BJ (cell line): Measurements from ENCODE around the gene TBL3. TPM values are rescaled to one million over a fixed set of nuclear protein-coding genes. Genes with fewer than 3 reads are reported as not detected.

ENCODE experiments used
- CTCF ChIA-PET: fragments of 350-600 bp; formaldehyde crosslinking; extraction: SDS; loops from one replicate; lab custom pipeline; 2021; ENCODE audit warnings: antibody characterized with exemption, inconsistent platforms; lab: Yijun Ruan, JAX
- POLR2A ChIA-PET: fragments of 300-600 bp; sonication (Branson Sonifier 250); formaldehyde crosslinking; extraction: SDS; loops from one replicate; lab custom pipeline; 2021; ENCODE audit warnings: antibody characterized with exemption; lab: Charles Lee
- DNase-seq: peaks from one replicate; pipeline ENCODE4 v3.0.0-alpha.2; 2011; ENCODE audit warnings: low read depth
- H3K27me3 ChIP-seq: 2 replicates; pipeline ENCODE4 v1.6.0; 2011; ENCODE audit warnings: low read length; ENCODE audit not compliant: control insufficient read depth, insufficient read depth
- H3K36me3 ChIP-seq: 2 replicates; pipeline ENCODE4 v1.5.1; 2011; ENCODE audit warnings: low read length; ENCODE audit not compliant: control insufficient read depth, insufficient read depth
- H3K4me3 ChIP-seq: 2 replicates; pipeline ENCODE4 v1.5.1; 2011; ENCODE audit warnings: low read depth, mild to moderate bottlenecking, control low read depth, low read length
- polyA plus RNA-seq: library from polyadenylated mRNA; depleted of rRNA; stranded (reverse); fragments of >200 nt; gene quantifications from 2 replicates; pipeline ENCODE4 v1.2.3, GENCODE V29; 2011
- TF ChIP-seq, protein P1 (sequence below): IDR thresholded peaks from 2 replicates; pipeline ENCODE4 v1.5.1; 2011; ENCODE audit warnings: low read depth, mild to moderate bottlenecking, control low read depth, inconsistent platforms, low read length, moderate library complexity; ENCODE audit not compliant: insufficient read depth

Gene TBL3
- polyA plus RNA-seq, 1 experiment = 33.1 TPM

DNA sequence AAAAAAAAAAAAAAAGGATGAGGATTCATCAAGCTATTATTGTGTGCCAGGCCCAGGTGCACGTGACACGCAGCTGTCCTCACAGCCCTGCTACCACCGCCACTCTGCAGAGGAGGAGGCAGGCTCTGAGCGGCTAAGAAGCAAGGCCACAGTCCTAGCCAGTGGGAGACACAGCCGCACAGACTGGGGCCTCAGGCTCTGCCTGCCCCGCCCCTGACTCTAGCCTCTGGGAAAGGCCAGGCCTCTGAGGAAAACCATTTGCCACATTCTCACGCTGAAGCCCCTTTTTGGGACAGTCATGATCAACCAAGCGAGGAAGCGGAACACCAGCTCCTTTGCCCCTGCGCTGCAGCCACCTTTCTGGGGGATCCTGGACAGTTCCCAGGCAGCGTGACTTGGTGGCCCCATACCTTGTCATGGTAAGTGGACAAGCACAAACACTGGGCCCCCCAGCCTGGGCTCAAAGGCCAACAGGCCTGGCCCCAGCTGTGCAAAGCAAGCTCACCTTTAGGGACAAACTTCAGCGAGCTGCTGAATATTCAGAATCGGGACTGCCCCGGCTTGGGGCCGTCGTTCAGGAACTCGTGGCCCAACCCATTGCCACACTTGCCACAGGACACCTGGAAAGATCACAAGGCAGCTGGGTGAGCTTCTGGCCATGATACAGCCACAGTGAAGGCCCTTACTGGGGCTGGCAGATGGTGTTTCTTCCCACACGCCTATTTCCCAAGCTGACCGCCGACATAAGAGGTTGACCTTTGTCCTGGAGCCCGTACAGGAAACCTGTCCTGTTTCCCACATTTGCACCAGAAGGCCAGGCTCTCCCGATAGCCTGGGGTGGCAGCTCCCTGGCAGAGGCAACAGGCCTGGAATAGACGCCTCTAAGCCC lies 31.3 kb upstream of the TBL3 start:
- POLR2A ChIA-PET = interaction anchor here (0.9 kb wide), 1 partner anchor 24 kb away, joined by 10 read pairs; the partner anchor contains the start of gene RPS2
- Histone ChIP-seq H3K36me3 (peaks cover 19% of the 10 kb centered on the region), H3K27me3 (no peaks in the 10 kb centered on the region), H3K4me3 (no peak overlapping the region)
- CTCF ChIA-PET = interaction anchor here (1.7 to 2.7 kb wide), 2 partner anchors 11 to 76 kb away, joined by 5 to 21 read pairs; no protein-coding TSS in a partner anchor
- DNase-seq = no peak
- TF ChIP-seq, protein P1, sequence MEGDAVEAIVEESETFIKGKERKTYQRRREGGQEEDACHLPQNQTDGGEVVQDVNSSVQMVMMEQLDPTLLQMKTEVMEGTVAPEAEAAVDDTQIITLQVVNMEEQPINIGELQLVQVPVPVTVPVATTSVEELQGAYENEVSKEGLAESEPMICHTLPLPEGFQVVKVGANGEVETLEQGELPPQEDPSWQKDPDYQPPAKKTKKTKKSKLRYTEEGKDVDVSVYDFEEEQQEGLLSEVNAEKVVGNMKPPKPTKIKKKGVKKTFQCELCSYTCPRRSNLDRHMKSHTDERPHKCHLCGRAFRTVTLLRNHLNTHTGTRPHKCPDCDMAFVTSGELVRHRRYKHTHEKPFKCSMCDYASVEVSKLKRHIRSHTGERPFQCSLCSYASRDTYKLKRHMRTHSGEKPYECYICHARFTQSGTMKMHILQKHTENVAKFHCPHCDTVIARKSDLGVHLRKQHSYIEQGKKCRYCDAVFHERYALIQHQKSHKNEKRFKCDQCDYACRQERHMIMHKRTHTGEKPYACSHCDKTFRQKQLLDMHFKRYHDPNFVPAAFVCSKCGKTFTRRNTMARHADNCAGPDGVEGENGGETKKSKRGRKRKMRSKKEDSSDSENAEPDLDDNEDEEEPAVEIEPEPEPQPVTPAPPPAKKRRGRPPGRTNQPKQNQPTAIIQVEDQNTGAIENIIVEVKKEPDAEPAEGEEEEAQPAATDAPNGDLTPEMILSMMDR = no peak

DNA sequence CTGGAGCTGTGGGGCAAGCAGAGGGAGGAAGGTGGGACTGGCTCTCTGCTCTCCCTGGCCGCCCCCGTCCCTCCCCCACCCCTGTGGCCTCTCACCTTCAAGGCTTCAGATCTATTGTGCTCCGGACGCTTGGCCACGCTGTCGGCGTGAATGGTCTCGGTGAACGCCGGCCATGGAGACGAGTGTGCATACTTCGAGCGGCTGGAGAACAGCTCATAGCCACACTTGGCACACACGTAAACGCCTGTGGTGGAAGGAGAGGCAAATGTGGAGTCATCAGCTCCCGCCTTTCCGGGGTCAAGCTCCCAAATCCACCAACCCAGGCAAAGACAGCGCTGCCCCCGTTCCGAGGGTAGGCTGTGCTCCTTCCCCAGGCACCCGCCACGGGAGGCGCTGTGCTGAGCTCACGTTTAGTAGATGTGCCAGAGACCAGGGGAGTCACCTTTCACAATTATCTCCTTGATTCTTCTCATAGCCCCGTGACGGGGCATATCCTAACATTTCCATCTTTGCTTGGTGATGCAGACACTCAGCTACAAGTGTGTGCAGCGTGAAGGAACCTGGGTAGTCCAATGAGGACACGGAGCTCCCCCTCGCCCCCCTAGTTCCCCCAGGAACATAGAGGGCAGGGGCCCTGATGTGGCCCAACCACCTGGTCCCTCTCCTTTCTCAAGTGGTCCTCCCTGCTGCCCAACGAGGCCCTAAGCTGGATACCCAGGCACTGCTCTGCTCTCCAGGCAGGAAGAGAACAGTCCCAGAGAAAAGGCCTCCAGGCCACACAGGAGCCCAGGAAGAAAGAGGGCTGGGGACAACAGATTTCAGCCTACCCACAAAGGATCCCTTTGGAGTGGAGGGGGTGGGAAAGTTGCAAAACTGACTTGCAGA lies 30.4 kb upstream of the TBL3 start:
- TF ChIP-seq, protein P1 = no peak
- no peak overlapping the region for H3K4me3 ChIP-seq
- DNase-seq = no peak
- H3K27me3 ChIP-seq = no peaks in the 10 kb centered on the region
- ChIA-PET CTCF (interaction anchor here (1.7 to 2.7 kb wide), 2 partner anchors 12 to 77 kb away, joined by 5 to 21 read pairs; no protein-coding TSS in a partner anchor), POLR2A (interaction anchor here (0.9 kb wide), 1 partner anchor 23 kb away, joined by 10 read pairs; the partner anchor contains the start of gene RPS2)
- H3K36me3 ChIP-seq = peaks cover 19% of the 10 kb centered on the region

DNA sequence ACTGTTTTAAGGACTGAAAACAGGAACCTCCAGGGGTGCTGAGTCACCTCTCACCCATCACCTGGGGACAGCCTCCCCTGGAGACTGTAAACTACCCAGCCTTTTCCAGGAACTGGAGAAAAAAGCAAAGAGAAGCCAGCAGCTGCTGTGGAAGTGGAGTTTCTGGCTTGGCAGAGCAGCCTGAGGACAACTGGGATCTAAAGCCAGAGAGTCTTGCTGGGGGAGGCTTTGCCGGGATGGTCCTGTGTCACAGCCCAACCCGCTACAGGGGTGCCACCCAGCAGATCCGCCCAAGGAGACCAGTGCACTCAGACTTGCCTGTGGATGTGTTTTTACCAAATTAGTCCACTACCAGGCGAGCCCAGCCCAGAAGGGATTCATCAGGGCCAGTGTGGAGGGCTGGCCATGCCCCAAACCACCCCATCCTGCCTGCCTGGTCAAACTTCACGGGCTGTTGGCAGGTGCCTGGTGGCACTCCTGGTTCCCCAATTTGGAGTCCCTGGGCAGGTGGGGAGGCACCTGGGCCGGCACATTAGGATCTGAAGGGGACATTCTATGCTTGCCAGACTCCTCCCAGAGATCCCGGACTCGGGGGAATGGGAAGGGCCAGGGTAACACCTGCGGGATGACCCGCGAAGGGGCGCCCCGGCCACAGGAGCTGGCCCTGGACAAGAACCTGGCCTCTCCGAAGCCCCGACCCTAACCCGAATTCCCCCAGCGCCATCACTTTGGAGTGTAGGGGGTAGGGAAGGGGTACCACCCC lies 29.6 kb upstream of the TBL3 start:
- H3K4me3 ChIP-seq = peak overlapping the region; percentile 81
- no peak for DNase-seq
- H3K27me3 ChIP-seq = no peaks in the 10 kb centered on the region
- POLR2A ChIA-PET = no interaction called here
- peaks cover 17% of the 10 kb centered on the region for H3K36me3 ChIP-seq
- CTCF ChIA-PET = interaction anchor here (1.7 to 2.7 kb wide), 3 partner anchors 12 to 78 kb away, joined by 5 to 21 read pairs (median 18); no protein-coding TSS in a partner anchor
- TF ChIP-seq, protein P1 = no peak

DNA sequence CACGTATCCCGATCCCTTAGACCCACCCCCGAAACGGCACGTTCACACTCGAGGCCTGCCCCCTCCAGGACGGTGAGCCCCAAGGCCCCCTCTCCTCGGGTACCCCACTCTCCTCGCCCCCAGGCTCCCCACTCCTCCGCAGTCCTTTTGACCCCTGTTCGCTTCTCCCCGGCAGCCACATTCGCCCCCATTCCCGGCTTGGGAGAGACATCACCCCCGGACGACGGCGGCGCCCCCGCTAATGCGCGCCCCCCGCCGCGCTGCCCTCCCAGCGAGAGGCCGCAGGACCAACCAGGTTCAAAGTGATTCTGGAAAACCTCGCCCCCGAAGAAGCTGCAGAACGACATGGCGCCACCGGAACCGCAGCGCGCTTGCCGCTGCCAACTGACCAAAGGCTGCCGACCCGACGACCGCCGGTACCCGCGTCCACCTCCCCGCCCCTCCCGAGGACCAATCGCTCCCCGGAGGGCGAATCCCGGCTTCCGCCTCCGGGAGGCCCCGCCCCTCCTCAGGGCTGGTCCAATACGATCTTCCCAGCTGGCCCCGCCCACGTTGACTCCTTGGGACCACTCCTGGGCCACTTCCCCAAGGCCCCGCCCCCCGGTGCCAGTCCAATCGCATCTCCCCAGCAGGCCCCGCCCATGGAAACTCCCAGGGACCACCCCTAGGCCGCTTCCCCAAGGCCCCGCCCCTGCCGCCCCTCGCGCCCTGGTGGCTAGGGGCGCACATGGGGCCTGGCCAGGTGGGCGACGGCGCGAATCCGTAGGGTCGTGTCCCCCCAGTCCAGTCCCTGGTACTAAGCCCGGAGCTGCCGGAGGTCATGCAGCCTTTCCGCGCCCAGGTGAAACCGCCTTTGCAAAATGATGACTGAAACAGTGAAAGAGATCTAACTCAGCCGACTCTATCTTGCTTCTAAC lies 28.8 kb upstream of the TBL3 start, which contains the start of gene MSRB1:
TSS of gene MSRB1 (minus strand) at position 390 of the 917 bp plus-strand sequence. CDS start at position 347, 43 bp downstream.
- peak; percentile 85 for DNase-seq
- ChIA-PET POLR2A (no interaction called here), CTCF (interaction anchor here (0.5 to 2.5 kb wide), 6 partner anchors 13 to 204 kb away, joined by 3 to 18 read pairs (median 3); no protein-coding TSS in a partner anchor)
- Histone ChIP-seq H3K36me3 (peaks cover 17% of the 10 kb centered on the region), H3K4me3 (peak within 1 kb of the TSS; percentile 81), H3K27me3 (no peaks in the 10 kb centered on the region)
- TF ChIP-seq, protein P1 = no peak
